ENCODE results near the gene TUT1.
A peak's percentile ranks its signal among the peaks of the same experiment; 100 is the strongest.

- TF ChIP-seq CTCF (IDR thresholded peaks at IDR 0.05) (no peak), POLR2A (IDR thresholded peaks at IDR 0.05) (peak; percentile 32), POLR2AphosphoS5 (IDR thresholded peaks at IDR 0.05) (peak; percentile 92)
Observed at GRCh38 chr11:62553080-62553838, 38.1 kb downstream of the TUT1 start.

Measured in prostate gland (tissue), 2 donors.